NCI-H82 treated with DMSO at 0.1 percent for 48 hours (cell line): Measurements from ENCODE around the gene ADD1.

Experiments
- DNase-seq: peaks from one replicate; lab custom pipeline; 2025; ENCODE audit not compliant: unreplicated experiment; lab: John Stamatoyannopoulos, UW

The ADD1 gene

GRCh38 chr4:2833671-2834000, 10.0 kb upstream of the ADD1 start:
- DNase-seq = no peak

DNA sequence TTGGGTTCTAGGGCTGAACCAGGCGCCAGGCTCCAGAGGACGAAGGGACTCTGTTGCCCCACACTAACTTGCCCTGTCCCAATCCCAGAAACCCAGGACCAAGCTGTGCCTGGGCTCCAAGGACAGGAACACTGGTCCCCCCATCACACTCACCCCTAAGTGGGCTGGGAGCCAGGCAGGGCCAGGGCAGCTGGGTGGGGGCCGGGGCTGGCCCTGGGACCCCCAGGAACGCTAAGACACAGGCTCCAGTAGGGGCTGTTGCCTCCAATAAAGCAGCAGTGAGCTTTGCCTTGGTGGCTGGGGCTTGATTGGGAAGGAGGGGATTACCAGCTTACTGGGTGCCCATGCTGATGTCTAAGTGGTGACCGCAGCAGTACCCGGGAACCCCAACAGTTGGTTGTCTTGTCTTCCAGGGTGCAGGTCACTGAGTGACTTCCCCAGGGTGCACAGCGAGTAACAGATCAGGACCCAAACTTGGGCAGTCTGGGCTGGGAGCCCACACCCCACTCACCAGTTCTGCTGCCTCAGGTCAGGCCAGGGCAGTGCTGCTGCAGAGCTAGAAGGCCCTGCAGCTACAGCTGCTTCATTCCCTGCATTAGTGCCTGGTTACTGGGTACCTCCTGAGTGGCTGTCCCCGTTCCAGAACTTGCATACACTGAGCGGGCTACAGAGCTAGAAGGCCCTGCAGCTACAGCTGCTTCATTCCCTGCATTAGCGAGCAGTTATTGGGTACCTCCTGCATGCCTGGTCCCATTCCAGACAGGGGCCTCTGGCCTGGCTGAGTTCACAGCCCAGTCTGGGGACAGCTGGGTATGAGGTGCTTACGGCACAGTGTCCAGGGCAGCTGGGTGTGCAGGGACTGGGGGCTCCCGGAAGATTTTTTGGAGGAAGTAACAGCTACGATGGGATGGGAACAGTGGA, 9.4 kb upstream of the ADD1 start:
- no peak for DNase-seq

GRCh38 chr4:2835978-2836377, 7.7 kb upstream of the ADD1 start:
- DNase-seq = no peak

- no peak for DNase-seq
Measured at GRCh38 chr4:2836391-2836859, 7.2 kb upstream of the ADD1 start.

GRCh38 chr4:2837110-2837903, 6.3 kb upstream of the ADD1 start:
- no peak for DNase-seq

GRCh38 chr4:2837904-2838496, 5.6 kb upstream of the ADD1 start:
- DNase-seq = no peak

GRCh38 chr4:2839060-2839459, 4.6 kb upstream of the ADD1 start:
- no peak for DNase-seq

GRCh38 chr4:2842687-2843262, 869 bp upstream of the ADD1 start:
- DNase-seq = no peak

GRCh38 chr4:2843941-2844584, 419 bp downstream of the ADD1 start:
- no peak for DNase-seq

GRCh38 chr4:2846172-2846571, 2.5 kb downstream of the ADD1 start:
- DNase-seq = no peak

DNA sequence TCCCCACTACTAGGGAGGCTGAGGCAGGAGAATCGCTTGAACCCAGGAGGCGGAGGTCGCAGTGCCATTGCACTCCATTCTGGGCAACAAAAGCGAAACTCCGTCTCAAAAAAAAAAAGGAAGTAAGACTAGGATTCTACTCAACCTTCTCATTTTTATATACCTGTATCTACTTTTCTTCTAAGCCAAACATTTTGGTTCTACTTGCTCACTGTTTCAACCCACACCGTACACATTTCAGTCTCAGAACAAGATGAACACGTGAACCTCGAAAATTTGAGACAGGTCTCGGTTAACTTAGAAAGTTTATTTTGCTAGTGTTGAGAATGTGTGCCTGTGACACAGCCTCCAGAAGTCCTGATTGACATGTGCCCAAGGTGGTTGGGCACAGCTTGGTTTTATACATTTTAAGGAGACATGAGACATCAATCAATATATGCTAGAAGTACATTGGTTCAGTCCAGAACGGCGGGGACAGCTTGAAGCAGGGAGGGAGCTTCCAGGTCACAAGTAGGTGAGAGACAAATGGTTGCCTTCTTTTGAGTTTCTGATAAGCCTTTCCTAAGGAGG, 3.7 kb downstream of the ADD1 start:
- no peak for DNase-seq

GRCh38 chr4:2848449-2848848, 4.8 kb downstream of the ADD1 start:
- no peak for DNase-seq

DNA sequence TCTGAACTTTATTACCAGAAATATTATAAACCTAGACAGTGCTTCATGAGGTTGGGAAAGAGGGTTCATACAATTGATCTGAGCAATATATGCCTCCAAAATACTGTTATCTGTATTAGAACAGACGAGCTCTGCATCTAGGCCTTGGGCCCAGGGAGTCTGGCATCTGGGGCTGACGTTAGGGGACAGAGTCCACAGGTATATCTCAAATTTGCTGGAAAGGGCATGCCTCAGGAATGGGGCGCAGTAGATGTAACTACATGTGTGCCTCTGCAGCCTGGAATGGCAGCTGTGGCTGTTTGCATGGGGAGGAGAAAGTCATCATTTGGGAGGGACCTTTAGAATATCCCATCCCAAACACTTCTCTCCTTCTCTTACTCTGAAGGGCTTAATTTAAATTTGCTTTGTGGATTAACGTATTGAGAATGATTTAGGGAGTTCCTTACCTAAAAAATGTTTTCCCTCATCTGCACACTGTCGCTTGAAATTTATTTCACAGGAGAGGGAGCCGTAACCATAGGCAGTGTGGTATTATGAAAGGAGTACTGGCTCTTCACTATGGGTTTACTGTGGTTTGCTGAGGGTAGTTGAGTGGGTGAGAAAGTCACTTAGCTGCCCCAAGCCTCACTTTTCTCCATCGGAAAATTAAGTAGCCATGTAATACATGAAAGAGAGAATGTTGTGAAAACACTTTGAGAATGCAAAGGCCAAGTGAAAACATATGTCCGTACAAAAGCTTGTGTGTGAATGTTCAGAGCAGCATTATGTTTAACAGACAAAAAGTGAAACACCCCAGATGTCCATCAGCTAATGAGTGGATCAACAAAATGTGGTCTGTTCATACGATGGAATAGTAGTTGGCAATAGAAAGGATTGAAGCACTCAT, 5.9 kb downstream of the ADD1 start:
- no peak for DNase-seq

- no peak for DNase-seq
Measured at GRCh38 chr4:2850966-2851798, 7.5 kb downstream of the ADD1 start.

DNA sequence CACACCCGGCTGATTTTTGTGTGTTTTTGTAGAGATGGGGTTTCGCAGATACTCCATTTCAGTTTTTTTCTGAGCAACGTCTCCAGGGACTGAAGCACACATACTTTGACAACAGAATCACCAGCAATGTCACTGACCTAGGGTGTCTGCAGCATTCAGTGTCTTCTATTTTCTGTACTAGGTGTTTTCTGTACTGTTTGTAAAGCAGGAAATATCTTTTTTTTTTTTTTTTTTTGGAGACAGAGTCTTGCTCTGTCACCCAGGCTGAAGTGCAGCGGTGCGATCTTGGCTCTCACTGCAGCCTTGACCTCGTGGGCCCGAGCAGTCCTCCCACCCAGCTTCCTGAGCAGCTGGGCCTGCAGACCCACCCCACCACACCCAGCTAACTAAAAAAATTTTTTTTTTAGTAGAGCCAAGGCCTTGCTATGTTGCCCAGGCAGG, 8.9 kb downstream of the ADD1 start:
- DNase-seq = no peak

DNA sequence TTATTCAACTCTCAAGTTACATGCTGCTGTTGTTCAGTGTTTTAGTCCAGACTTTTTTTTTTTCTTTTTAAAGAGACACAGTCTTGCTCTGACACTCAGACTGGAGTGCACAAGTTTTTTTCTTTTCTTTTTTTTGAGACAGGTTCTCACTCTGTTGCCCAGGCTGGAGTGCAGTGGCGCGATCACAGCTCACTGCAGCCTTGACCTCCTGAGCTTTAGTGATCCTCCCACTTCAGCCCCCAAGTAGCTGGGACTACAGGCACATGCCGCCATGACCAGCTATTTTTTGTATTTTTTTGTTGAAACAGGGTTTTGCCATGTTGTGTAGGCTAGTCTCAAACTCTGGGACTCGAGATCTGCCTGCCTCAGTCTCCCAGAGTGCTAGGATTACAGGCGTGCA, 11.9 kb downstream of the ADD1 start:
- no peak for DNase-seq

GRCh38 chr4:2856266-2856665, 12.6 kb downstream of the ADD1 start:
- no peak for DNase-seq

GRCh38 chr4:2857349-2857927, 13.8 kb downstream of the ADD1 start:
- DNase-seq = no peak
